ENCODE results near the gene GCK.

The GCK gene

GRCh38 chr7:44103923-44104859 lies 85.0 kb downstream of the GCK start, which contains the start of gene AEBP1:
TSS of gene AEBP1 (plus strand) at chr7:44104345. CDS start at chr7:44104666, 321 bp downstream.
- no peak for DNase-seq (ENCODE audit: low read depth in 2 of 2)

DNA sequence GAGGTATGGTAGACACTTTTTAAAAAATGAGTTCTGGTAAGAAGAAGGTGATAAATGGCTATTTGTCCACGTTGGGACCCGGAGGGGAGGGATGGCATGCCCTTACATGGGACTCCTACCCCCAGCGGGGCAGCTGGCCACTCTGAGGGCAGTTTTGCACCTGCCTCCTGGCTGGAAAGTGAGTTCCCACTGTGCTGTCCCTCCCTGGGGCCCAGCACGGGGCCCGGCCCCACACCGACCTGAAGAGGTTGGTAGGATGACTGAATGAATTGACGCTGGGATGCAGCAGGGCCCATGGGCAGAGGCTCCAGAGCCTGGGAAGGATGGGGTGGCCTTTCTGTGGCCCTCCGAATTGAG lies 85.7 kb downstream of the GCK start:
- DNase-seq (ENCODE audit: low read depth in 2 of 2): no peak

- DNase-seq (ENCODE audit: low read depth in 2 of 2): no peak
Measured at GRCh38 chr7:44102846-44103565, 86.2 kb downstream of the GCK start.

- no peak for DNase-seq (ENCODE audit: low read depth in 2 of 2)
Measured at GRCh38 chr7:44101966-44102845, 87.0 kb downstream of the GCK start.

GRCh38 chr7:44101303-44101965 lies 87.8 kb downstream of the GCK start:
- DNase-seq (ENCODE audit: low read depth in 2 of 2): no peak

GRCh38 chr7:44100458-44101302 lies 88.6 kb downstream of the GCK start:
- DNase-seq (ENCODE audit: low read depth in 2 of 2): no peak

GRCh38 chr7:44099669-44100068 lies 89.6 kb downstream of the GCK start:
- no peak for DNase-seq (ENCODE audit: low read depth in 2 of 2)

- DNase-seq (ENCODE audit: low read depth in 2 of 2): no peak
Measured at GRCh38 chr7:44098092-44099068, 90.9 kb downstream of the GCK start.

GRCh38 chr7:44097064-44097932 lies 91.9 kb downstream of the GCK start:
- no peak for DNase-seq (ENCODE audit: low read depth in 2 of 2)

- no peak for DNase-seq (ENCODE audit: low read depth in 2 of 2)
Measured at GRCh38 chr7:44096326-44096881, 92.8 kb downstream of the GCK start.

- no peak for DNase-seq (ENCODE audit: low read depth in 2 of 2)
Measured at GRCh38 chr7:44095781-44096180, 93.5 kb downstream of the GCK start.

DNA sequence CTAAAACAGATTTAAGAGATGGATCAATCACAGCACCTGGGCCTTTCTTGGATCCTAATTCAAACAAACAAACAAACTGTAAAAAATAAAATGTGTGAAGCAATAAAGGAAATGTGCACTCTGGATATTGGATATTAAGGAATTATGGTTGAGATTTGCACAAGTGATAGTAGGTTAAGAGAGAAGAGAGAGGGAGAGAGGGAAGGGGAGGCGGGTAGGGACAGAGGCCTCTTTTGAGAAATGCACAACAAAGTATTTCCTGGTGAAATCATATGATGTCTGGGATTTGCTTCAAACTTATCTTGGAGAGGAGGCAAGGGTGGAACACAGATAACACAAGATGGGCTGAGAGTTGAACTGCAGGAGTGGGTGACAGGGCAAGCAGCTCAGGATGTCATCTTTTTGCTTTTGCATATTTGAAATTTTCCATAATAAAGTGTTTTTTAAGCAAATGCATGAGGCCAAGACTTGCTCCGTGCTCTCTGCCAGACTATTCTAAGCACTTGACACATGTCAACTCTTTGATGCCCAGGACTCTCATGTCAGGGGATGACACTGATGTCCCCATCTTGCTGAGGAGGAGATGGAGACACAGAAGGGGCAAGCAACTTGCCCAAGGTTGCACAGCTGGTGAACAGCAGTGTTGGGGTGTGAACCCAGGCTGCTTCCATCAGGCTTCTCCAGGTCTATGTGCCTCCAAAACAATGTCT lies 94.2 kb downstream of the GCK start:
- no peak for DNase-seq (ENCODE audit: low read depth in 2 of 2)

DNA sequence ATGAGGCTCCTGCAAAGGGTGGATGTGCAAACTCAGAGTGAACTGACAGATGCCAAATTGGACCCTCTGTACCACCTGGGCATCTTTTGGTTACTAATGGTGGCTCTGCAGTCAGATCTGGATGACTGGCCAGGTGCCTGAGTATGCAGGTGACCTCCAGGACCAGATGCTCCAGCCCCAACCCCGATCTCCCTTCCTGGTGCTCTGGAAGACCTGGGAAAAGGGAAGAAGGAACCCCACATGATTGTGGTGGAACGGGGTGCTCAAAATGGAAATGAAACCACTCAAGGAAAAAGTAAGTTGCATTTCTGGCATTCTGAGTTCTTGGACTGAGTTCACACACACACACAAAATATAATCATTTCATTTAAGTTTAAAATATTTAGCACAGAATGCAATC lies 94.9 kb downstream of the GCK start:
- no peak for DNase-seq (ENCODE audit: low read depth in 2 of 2)

All from stimulated activated CD4-positive, alpha-beta T cell treated with anti-CD3 and anti-CD28 coated beads, Interleukin-15, amount 100 ng/mL, for 48 hours (primary cell).